Measurements from ENCODE around the gene GGCT.

DNA sequence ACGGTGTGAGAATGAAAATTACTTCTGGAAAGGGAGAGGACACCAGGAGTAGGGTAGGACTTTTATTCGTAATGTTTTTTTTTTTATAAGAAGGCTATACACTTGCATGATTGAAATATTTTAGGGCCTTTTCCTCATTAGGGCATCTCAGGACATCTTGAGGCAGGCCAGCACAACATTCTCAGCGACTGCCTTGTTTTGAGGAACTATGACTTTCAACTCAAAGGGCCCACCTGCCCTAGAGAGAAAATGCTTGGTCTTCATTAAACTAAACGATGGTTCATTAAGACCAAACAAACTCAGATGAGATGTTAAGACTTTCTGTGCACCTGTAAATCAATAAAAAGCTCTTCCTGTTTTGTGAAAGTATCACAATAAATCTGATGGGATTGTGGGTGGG lies 37.4 kb downstream of the GGCT start:
- TF ChIP-seq, protein P1, sequence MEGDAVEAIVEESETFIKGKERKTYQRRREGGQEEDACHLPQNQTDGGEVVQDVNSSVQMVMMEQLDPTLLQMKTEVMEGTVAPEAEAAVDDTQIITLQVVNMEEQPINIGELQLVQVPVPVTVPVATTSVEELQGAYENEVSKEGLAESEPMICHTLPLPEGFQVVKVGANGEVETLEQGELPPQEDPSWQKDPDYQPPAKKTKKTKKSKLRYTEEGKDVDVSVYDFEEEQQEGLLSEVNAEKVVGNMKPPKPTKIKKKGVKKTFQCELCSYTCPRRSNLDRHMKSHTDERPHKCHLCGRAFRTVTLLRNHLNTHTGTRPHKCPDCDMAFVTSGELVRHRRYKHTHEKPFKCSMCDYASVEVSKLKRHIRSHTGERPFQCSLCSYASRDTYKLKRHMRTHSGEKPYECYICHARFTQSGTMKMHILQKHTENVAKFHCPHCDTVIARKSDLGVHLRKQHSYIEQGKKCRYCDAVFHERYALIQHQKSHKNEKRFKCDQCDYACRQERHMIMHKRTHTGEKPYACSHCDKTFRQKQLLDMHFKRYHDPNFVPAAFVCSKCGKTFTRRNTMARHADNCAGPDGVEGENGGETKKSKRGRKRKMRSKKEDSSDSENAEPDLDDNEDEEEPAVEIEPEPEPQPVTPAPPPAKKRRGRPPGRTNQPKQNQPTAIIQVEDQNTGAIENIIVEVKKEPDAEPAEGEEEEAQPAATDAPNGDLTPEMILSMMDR (IDR thresholded peaks at IDR 0.05): no peak
- no peak for TF ChIP-seq POLR2A (IDR thresholded peaks at IDR 0.05)
